ENCODE data around the gene TMEM170A.

Gene TMEM170A

GRCh38 chr16:75486676-75487313 lies 22.3 kb upstream of the TMEM170A start:
- in situ Hi-C loops (cut with MboI; ENCODE audit: low pct_unique_long_range_greater_than_20kb, low sequenced_read_pairs, unreplicated experiment), result no loop called here
- DNase-seq (ENCODE audit: low spot score), result peak; percentile 70
- no peak for TF ChIP-seq CTCF (IDR thresholded peaks at IDR 0.05; ENCODE audit: extremely low read depth, insufficient read depth, missing control alignments)

GRCh38 chr16:75486014-75486675 lies 21.7 kb upstream of the TMEM170A start:
- no peak for TF ChIP-seq CTCF (IDR thresholded peaks at IDR 0.05; ENCODE audit: extremely low read depth, insufficient read depth, missing control alignments)
- in situ Hi-C loops (cut with MboI; ENCODE audit: low pct_unique_long_range_greater_than_20kb, low sequenced_read_pairs, unreplicated experiment), result no loop called here
- DNase-seq (ENCODE audit: low spot score), result no peak

GRCh38 chr16:75485230-75486013 lies 20.9 kb upstream of the TMEM170A start:
- no peak for TF ChIP-seq CTCF (IDR thresholded peaks at IDR 0.05; ENCODE audit: extremely low read depth, insufficient read depth, missing control alignments)
- in situ Hi-C loops (cut with MboI; ENCODE audit: low pct_unique_long_range_greater_than_20kb, low sequenced_read_pairs, unreplicated experiment), result no loop called here
- no peak for DNase-seq (ENCODE audit: low spot score)

GRCh38 chr16:75483222-75483621 lies 18.7 kb upstream of the TMEM170A start:
- TF ChIP-seq CTCF (IDR thresholded peaks at IDR 0.05; ENCODE audit: extremely low read depth, insufficient read depth, missing control alignments), result no peak
- DNase-seq (ENCODE audit: low spot score), result no peak
- in situ Hi-C loops (cut with MboI; ENCODE audit: low pct_unique_long_range_greater_than_20kb, low sequenced_read_pairs, unreplicated experiment), result no loop called here

- DNase-seq (ENCODE audit: low spot score), result no peak
- in situ Hi-C loops (cut with MboI; ENCODE audit: low pct_unique_long_range_greater_than_20kb, low sequenced_read_pairs, unreplicated experiment), result no loop called here
- TF ChIP-seq CTCF (IDR thresholded peaks at IDR 0.05; ENCODE audit: extremely low read depth, insufficient read depth, missing control alignments), result no peak
Observed at GRCh38 chr16:75482434-75483205, 18.1 kb upstream of the TMEM170A start.

GRCh38 chr16:75481475-75481874 lies 17.0 kb upstream of the TMEM170A start:
- DNase-seq (ENCODE audit: low spot score), result no peak
- TF ChIP-seq CTCF (IDR thresholded peaks at IDR 0.05; ENCODE audit: extremely low read depth, insufficient read depth, missing control alignments), result no peak
- in situ Hi-C loops (cut with MboI; ENCODE audit: low pct_unique_long_range_greater_than_20kb, low sequenced_read_pairs, unreplicated experiment), result no loop called here

All from GM13977 (cell line).